Measurements from ENCODE around the gene MAP3K4.

The MAP3K4 gene

DNA sequence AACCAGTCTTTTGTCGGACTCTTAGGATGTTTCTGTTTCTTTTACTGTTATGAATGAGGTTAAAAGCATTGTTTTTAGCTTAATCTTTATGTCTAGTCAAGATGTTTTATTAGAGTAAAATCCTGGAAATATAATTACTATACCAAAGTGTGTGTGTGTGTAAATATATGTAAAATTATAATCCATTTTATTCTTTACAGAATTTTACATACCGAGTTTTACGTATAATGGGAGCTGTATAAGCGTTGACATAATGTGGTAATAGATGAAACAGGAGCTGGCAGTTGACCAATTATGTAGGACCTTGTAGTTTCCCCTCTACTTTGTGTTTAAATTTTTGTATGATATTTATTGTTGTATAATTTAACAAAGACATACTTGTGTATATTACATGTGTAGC, 16.7 kb downstream of the MAP3K4 start:
- DNase-seq (ENCODE audit: low spot score): no peak

DNA sequence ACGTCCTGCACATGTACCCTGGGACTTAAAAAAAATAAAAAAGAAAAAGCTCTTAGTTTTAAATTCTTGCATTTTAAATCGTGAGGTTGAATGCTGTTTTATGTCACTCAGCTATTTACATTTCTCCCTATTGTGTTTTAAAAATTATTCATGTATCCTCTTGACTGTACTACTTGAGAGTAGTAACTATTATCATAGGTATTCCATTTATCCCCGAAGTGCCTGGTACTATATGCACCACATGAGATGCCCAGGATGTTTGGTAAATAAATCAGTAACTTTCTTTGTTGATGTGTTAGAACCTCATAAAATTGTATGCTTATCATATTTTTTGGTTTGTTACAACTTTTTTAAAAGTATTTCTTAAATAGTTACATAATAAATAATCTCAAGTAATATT, 18.4 kb downstream of the MAP3K4 start:
- no peak for DNase-seq (ENCODE audit: low spot score)

DNA sequence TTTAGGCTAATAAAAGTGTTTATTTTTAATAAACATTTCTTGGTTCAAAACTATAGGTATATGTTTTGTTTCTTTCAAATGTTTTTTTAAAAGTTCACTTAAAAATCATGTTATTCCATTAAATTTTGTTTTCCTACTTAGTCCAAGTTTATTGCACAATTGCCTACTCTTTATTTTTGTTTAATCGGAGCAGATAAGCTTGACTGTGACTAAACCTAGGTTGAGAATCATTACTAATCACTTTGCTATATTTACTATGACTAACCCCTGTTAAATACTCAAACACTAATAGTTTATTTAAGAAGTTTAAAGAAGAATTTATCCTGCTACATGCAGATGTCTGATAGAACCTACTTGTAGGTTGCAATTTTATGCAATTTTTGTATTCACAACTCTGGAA, 18.8 kb downstream of the MAP3K4 start:
- no peak for DNase-seq (ENCODE audit: low spot score)

DNA sequence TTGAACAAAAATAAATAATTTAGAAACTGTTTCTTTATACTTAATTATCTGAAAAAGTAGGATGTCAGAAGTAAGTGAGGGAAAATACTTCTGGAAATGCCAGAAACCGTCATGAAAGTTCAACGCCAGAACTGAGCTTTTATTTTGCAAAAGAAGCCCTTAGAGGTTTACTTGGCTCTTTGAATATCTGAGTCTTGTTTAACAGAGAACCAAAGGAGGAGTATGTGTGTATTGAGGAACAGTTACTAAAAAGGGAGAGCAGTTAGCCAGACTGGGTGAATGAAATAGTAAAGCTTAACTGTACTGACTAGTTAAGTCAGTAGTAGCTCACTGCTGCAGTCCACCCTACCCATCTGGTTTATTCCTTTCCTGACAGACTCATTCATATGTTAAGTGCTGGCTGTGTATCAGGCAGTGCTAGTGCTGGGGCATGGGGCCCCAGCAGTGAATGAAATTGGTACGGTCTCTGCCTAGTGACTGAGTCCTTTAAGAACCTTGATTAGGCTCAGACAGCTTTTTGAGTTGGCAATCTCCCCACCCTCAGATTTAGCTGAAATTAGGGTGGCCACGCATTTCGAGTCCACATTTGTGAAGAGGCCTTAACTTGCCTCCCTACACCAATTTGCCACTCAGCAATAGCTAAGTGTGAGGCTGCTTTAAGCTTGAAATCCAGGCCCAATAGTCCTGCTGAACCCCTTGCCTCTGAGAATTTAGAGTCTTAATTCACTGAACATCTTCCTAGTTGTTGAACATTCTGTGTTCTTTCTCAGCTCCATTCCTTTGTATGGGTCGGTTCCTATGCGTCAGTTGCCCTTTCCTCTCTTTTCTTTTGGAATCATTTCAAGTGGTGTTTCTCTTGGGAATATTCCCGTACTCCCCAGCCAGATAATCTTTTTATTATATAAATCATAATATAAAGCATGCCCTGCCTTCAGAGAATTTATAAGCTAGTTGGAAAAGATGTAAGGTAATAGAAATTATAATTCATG, 20.2 kb downstream of the MAP3K4 start:
- no peak for DNase-seq (ENCODE audit: low spot score)

DNA sequence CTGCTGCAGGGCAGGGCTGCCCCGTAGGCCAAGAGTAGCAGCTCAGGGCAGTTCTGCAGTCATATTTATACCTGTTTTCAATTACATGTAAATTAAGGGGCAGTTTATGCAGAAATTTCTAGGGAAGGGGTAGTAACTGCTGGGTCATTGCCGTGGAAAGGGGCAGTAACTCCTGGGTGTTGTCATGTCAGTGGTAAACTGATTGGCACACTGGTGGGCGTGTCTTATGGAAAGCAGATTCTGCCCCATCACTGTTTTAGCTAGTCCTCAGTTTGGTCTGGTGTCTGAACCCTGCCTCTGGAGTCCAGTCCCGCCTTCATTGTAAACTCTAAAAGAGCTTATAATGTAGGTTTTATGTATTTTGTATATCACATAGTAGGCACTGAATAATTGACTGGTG, 22.1 kb downstream of the MAP3K4 start:
- DNase-seq (ENCODE audit: low spot score): no peak

DNA sequence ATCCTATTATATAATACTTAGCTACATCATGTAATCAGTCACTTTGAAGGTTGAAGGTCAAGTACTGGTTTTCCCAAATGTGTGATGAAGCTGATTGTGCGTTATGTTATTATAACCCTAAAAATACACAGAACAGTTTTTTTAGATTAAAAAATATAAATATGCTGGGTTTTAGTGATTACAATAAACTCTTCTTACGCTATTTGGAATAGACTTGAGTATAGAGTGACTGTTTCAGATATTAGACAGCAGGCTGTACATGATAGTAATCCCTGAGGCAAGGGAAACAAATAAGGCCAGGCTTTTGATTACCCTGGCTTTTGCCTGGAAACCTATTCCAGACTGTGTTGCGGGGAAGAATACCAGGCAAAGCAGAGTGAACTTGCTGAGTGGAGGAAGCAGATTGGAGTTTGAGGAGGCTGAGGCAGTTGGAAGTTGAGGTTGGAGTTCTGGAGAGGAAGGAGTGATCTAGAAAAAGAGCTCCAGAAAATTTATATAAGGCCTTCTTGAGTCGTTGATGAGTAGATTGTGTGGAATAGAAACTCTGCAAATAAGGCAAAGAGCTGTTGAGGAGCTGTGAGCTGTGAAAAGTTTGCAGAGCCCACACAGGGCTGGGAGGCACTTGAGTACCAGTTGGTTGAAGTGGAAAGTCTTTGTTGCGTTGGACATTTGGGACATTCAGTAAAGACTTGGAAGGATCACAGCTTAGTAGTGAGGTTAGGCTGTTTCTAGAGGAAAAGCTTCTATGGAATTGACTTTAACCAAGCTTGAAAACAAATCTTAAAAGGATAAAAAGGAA, 26.4 kb downstream of the MAP3K4 start:
- DNase-seq (ENCODE audit: low spot score): no peak

DNA sequence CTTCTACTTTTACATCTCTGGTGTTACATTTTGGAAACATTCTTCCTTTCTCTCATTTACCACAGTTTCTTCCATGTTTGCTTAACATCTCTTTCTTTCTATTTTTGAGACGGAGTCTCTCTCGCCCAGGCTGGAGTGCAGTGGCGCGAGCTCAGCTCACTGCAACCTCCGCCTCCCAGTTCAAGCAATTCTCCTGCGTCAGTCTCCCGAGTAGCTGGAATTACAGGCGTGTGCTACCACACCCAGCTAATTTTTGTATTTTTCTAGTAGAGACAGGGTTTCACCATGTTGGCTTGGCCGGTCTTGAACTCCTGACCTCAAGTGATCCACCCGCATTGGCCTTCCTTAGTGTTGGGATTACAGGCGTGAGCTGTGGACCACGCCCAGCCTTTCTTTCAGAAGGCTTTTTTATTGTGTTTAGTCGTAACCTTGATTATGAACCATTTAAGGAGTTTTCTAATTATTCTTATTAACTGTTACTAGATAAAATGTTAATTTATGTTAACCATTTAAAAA, 27.8 kb downstream of the MAP3K4 start:
- no peak for DNase-seq (ENCODE audit: low spot score)

DNA sequence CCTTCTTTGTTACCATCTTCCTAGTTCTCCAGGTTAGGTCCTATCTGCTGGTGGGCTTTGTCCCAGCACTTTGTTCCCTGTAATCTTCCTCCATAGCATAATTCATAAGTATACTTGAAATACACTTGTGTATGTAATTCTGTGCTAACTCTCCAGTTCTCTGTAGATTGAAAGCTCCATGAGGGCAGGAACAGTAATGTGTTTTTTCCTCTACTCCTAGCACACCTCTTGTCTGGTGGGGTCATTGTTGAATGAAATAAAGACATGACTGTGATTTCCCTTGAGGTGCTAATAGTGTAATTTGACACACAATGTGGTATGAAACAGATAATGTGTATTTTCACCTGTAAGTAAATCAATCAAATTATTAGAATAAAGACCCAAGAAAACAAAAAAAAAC, 30.0 kb downstream of the MAP3K4 start:
- no peak for DNase-seq (ENCODE audit: low spot score)

DNA sequence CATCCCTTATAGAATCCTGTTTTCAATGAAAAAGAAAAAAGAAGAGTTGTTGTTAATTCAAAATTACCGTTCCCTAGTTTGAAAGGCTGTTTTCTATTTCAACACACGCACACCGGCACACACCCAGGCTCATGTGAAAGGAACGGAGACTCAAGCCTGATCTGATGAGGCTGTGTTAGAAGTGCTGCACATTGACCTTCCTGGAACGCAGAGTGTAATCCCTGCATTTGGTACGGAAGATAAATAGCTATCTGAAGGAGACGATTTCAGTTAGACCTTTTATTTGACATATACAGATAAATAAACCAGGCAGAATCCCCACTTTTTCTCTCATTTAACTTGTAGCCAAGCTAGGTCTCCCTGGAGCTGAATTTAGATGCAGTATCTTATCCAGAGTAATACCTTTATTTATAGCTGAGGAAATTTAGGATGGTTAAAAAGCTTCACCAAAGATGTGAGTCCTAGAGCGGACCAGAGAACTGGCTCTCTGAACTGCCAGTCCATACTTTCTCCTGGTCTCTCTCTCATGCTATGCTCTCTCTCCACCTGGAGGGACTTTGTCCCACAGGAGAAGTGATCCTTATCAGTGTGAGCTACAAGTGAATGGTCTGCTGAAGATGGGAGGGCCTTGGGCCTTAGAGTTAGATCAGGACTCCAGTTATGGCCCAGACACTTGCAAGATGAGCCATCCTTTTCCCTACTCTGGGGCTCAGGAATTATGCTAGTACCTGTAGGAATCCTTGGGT, 30.6 kb downstream of the MAP3K4 start:
- no peak for DNase-seq (ENCODE audit: low spot score)

DNA sequence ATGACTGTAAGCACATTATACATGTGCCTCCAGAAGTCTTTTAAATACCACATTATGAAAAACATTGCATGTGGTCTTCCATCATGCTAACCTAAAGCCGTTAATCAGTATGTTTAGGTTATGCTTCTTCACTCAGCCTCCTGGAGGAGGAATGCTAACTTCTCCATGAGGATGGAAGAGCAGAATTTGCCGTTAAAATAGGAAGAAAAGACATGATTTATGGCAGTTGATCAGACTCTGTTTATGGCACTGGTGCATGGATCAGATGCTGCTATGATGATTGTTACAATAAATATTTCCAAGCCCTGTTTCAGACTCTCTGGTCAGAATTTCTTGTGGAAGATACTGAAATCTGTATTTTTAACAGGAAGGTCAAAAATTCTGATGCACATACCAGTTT, 31.7 kb downstream of the MAP3K4 start:
- no peak for DNase-seq (ENCODE audit: low spot score)

DNA sequence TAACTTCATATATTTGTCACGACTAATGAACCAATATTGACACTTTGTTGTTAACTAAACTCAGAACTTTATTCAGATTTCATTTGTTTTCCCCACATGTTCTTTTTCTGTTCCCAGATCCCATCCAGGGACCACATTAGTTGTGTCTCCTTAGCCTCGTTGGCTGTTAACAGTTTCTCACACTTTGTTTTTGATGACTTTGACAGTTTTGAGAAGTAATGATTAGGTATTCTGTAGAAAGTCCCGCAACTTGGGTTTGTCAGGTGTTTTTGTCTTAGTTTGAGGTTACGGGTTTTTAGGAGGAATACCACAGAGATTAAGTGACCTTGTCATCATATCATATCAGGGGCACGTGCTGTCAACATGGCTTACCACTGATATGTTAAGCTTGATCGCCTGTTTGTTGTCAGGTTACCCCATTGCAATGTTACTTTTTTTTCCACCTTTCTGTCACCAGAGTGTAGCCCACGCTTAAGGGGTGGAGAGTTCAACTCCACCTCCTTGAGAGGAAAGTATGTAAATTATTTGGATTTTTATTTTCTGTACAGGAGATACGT, 32.9 kb downstream of the MAP3K4 start:
- no peak for DNase-seq (ENCODE audit: low spot score)

DNA sequence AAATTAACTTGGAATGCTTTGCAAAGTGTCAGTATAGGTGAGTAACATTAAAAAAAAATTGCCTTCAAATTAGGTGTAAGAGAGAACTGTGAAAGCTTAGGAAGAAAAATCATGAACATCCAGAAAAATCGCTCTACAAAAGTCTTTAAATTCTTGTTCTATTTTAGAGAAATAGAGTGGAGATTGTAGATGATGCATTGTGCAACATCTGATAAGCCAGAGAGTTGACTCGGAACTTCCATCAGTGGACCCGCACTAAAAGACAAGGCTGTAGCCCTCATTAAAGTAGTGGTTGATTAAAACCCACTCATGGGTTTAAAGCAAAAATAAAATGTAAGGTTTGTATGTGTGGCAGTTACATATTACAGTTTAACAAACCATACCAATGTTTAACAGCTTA, 35.8 kb downstream of the MAP3K4 start:
- no peak for DNase-seq (ENCODE audit: low spot score)

DNA sequence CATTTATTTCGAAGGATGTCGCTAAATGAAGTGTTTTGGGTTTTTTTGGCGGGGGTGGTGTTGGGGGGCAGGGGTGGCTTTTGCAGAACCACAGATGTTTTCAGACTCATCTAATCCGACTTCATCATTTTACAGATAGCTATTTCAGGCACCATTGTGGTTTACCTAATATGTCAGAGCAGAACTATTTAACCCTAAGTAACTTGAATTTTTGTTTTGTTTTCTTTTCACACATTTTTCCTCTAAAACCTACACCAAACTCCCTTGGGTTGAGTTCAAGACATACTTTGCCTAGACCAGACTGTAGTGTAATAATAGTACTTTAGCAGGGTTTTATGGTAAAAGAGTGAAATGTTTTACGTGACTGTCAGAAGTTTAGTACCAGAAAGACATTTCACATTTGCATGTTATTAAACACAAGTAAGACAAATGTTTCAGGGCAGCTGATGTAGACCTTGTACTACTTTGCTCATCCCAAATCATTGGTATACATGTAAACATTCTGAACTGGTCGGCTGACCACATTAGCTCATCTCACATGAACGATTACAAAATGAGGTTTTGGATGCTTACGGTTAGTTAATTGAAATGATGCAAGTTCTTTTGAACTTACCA, 37.7 kb downstream of the MAP3K4 start:
- DNase-seq (ENCODE audit: low spot score): no peak

DNA sequence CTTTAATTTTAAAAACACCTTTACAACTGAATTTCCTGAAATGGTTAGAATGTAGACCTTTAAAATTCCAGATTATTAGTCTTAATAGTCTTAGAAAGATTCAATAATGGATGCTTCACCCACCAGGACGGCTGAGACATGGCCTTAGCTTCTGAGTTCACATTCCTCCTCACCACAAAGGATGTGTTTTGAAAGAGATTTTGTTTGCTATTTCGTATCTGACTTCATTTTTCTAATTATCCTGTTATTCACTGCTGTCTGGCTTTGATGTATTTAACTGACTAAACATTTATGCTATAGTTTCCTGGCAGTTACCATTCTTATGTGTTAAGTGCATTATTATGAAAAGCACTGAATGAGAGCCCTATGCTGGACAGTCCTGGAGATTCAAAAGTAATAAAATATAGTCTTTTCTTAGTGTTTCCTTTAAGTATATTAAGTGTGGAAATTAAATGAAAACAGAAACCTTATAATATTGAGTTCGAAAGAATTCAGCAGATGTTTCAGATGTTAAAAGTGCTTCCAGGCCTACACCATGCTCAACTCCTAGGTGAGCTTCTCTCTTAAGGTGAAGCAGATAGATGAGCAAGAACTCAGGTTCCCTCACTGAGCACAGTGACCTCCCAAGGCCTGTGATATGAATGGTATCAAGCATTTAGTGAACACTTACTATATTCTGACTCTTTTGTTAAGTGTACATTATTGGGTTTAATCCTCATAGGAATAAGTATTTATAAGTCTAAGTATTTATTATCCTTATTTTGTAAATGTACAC, 40.3 kb downstream of the MAP3K4 start:
- DNase-seq (ENCODE audit: low spot score): no peak

DNA sequence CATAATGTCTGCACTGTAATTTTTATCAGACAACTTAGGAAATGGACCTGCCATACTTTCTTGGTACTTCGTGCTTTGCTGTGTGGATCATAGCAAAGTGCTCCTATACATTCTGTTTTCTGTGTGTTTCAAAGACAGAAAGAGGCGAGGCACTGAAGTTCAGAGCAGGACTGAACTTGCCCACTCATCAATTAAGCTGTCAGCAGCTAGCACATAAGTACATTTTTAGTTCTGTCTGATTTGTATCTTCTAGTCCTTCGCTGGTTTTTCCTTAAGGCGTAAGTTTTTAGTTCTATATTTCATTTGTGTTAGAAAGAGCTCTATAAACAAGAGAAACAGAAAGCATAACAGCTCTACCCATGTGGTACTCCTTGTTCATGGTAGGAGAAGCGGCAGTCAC, 42.1 kb downstream of the MAP3K4 start:
- no peak for DNase-seq (ENCODE audit: low spot score)

DNA sequence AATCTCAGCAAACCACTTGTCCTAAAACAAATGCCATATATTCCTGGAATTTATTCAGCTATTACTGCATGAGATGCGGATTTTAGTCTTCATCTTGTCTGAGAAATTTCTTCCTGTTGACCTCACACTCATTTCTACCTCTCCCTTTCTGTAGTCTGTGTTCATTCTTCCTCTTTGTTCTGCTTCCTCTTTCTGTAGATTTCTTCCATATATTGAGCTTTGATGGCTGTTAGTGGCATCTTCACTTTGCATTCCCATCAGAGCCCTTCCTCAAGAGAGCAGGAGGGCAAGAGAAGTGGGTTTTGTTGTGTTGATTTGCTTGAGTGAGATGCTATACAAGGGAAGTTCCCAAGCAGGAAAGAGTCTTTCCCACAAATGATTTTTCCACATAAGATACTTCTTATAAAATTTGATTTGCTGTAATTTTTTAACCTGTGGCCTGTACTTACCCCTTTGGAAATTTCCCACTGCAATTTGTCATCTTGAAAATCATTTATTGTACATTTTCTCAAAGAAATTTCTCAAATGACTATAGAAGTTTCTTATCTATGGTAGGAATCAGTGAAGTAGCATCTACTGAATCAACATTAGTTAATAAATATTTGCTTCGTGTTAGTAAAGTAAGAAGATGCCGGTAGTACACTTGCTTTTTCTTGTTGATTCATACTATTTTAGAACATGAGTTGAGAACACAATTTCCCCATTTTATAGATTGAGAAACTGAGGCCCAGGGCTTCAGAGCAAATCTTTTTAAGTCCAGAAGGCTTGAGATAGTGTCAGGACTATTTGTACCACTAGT, 43.8 kb downstream of the MAP3K4 start:
- DNase-seq (ENCODE audit: low spot score): no peak

DNA sequence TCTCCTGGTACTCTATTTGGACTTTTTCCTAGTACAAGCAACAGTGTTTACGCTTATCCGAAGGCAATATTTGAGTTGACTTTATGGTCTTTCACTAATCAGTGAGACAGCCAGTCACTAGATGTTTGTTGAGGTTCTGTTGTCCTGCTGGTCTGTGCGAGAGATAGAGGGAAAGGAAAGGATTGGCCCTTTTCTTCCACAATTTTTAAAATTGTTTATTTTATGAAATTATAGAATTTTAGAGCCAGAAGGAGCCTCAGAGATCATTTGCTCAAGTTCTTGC, 44.4 kb downstream of the MAP3K4 start:
- no peak for DNase-seq (ENCODE audit: low spot score)

DNA sequence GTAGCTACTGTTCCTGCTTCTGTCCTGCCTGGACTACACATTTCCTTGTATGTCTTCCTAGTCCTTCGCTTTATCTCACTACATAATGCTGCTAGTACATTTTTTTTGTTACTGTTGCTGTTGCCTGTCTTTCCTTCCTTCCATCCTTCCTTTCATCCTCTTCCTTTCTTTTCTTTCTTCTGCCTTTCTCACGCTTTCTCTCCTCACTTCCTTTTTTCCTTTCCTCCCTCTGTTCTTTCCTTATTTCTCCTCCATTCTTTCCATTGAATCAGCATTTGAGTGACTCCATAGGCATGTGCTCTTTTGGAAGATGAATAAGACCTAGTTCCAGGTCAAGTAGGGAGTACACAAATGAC, 46.3 kb downstream of the MAP3K4 start:
- DNase-seq (ENCODE audit: low spot score): no peak

DNA sequence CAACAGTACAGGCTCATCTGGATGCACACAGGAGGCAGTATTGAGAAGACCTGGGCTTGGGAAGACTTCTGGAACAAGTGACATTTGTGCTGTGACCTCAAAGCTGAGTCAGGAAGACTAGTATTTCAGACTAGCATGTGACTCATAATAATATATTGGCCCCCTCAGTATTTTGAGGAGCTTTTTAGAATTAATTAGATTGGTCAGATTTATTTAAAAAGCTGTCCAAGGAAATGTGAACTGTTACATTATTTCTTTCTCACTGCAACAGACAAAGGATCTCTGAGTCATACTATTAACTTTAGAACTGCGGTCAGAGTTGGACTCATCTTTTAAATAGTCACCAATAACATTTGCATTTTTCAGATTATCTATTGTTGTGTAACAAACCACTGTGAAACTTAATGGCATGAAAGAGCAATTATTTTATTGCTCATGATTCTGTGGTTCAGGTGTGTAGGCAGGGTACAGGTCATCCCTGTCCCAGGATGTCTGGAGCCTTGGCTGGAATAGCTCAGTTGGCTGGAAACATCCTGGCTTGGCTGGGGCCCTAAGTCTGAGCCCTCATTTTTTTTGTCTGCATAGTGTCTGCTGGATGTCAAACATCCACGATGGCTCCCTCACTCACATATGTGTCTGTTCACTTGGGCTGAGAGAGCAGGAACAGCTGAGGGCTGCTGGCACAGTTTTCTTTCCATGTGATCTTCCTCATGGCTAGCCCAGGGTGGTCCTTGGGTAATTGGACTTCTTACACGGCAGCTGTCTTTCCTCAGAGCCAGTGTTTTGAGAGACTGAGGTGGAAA, 46.9 kb downstream of the MAP3K4 start:
- peak; percentile 71 for DNase-seq (ENCODE audit: low spot score)
